HTERT RPE-1 (cell line): ENCODE results near the gene AJUBA.
"Not testable (repeated sequence)": the region's sequence is repeated elsewhere in the genome, so short reads cannot be mapped to it uniquely, and the experiment has no call there.

ENCODE experiments used
- in situ Hi-C: fragments of 300-500 bp; cut with MboI; formaldehyde crosslinking; loops from 4 replicates; pipeline ENCODE4 v1.14.3; 2020; ENCODE audit warnings: low sequenced_read_pairs

The AJUBA gene

DNA sequence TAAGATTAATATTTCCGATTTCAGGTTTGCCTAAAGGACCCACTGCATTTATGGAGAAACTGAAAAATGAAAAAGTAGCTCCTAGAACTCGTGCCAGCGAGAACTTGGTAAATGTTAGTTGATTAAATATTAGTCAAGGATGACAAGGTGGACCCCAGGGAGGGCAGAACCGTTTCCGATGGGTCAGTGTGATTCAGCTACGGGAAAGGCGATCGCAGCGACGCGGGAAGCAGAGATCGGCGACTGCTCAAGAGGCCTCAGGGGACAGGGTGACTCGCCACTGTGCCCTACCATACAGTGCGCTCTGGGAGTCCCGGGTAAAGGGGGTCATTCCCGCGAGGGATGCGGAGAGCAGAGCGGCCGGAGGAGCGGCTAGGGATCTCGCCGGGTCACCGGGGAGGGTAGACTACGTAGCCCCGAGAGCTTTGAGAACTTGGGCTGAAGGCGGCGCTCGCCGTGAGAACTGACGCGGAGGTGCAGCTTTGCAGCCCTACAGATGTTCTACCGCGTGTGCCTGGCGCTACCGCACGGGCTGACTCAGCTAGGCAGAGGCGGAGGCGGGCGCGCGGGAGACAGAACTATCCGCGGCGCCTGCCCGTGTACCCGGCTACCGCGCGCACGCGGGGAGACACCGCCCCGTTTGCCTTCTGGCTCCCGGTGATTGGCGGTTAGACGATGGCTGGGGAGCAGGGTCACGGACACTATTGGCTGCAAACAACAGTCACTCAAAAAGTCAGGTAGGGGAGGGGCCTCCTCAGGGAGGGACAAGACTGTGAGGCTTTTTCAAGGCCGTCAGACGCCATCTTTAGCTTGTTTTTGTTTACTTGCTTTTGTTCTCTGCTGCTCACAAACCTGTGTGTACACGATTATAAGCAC is 24.4 kb upstream of the AJUBA start:
- in situ Hi-C loops: no loop called here

DNA sequence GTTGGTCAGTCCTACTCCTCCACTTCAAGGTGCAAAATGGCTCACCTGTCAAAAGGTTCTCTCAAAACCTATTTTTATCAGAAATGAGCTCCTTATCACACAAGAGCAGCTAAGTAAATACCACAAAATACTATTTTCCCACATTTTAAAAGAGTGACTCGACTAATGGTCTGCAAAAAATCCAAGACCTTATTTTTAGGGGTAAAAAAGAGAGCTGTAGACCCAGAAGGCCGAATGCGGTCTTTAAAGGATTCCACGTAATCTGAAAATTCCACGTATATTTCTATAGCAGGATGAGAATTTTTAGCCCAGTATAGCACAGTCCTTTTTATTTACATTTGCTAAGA is 23.8 kb upstream of the AJUBA start:
- in situ Hi-C loops: no loop called here

DNA sequence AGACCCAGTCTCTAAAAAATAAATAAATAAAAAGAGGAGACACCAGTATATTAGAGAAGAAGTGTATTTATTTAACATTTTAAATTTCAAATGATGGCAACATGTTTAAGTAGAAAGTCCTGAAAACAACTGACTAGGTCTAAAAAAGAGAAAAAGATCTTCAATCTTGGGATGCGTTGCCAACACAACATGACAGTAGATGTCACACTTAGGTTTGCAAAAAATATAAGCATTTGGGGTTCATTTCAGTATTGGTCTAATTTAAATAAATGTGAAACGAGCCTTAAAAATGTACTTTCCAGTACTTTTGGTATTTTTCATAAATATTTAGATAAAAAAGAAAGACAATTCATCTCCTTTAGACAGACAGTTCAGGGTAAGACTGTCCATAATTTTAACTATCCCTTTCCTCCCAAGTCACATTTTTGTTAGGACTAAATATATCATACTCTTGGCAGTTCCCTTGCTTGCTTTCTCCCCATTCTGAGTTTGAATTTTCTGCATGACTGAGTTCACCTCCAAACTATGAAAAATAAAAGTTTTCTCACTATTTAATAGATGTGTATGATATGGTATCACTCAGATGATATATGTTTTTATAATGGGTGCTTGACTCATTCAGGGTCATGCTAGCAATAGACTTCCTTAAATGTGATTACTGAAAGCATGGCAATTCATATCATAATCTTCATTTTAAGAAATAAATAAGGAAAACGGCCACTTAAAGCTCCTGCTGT is 23.3 kb upstream of the AJUBA start:
- in situ Hi-C loops: no loop called here

DNA sequence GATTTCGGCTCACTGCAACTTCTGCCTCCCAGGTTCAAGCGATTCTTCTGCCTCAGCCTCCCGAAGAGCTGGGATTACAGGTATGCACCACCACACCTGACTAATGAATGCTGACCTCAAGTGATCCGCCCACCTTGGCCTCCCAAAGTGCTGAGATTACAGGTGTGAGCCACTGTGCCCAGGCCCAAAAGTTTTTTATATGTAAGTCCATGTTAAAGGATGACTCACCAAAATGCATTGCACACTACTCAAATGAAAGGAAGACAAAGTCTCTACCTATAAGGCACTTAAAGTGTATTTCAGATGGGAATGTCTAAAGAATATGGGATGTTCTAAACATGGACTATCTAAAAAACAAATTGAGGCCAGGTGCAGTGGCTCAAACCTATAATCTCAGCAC is 21.9 kb upstream of the AJUBA start:
- in situ Hi-C loops: not testable (repeated sequence)

DNA sequence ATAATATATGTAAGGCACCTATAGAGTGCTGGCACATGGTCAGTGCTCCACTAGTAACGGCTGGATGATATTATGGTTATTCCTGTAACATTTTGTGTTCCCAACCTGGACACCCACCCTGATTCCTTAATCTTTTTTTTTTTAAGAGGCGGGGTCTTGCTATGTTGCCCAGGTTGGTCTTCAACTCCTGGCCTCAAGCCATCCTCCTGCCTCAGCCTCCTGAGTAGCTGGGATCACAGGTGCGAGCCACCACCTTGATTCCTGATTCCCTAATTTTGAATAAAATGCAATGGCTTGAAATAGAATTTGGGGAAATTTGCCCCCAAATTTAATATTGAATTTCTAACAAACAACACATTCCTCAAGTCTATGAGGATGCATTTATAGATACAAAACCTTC is 20.2 kb upstream of the AJUBA start:
- in situ Hi-C loops: no loop called here

DNA sequence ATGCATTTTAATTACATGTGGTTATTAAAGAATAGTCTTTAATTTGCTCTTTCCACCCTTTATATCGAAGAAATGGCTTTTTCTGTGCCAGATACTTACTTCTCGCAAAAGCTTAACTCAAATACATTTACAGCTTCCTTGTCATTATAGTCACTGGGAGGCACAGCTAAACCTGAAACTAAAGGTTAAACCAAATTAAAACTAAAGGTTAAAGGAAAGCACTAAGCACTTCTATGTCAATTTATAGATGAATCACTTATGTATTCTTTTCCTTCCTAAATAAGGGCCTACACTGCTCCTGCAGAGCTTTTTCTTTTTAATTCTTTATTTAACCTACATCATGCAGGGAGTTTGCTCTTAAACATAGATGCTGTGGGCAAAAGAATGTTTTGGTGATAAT is 18.5 kb upstream of the AJUBA start:
- in situ Hi-C loops: no loop called here

DNA sequence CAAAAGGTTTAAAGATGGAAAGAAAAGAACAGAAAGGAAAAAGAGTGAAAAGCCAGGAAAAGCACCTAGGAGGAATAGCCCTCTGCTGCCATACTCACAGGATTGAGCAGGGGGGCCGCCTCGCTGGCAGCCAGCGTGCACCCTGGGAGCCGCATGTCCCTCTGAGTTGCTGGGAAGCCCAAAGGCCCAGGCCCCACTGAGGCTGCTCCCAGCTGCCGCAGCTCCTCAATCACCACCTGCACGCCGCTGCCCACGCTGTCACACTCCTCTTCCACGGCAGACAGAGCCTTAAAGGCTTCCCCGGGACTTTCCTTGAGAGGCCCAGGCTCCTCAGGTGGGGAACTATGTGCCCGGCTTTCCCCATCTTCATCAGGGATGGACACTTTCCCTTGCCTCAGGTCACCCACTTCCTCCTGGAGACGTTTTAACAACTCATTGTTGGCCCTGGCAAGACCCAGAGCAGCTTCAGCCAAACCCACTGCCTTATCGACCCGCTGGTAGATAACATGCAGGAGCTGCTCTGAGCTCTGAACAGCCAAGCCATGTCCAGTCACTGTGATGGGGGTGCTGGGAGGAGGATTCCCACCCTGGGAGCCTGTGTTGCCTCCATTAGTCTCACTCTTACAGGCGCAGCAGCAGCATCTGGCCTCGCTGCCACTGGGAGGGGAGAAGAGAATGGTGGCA is 16.1 kb upstream of the AJUBA start:
- in situ Hi-C loops: no loop called here

GRCh38 chr14:22997676-22998323 is 15.4 kb upstream of the AJUBA start:
- in situ Hi-C loops: no loop called here

DNA sequence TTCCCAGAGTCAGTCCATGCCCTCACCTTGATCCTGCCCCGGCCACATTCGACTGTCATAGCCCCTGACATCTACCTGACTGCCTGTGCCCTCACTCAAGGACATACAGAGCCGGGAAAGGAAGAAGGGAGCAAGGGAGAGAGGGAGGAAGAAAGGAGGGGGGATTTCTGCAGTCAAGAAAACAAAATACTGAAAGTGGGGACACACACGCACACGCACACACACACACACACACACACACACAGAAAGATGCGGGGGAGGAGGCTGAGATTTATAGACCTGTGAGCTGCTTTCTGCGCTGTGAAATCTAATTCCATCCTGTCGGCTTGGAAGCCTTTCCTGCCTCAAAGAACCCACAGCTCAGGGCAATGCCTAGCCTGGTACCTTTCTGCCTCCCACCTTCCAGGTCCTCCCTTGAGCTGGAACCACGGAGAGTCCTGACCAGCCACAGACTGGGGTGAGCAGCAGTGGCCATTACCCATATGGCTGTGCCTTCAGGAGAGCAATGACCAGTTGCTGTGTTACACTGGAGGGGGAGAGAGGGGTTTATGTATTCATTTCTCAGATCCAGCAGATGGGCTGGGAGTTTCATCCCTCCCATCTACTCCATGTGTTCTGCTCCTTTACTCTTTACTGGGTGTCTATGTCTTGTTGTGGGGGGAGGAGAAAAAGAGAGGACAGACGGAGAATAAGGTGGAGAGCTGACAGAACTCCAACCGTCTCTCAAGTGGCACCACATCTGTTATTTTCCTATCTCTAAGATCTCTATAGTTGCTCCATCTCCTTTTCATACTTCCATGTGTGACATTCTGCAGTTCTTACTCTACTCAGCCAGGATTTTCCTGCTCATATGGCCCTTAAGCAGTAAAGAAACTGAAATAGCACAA is 14.7 kb upstream of the AJUBA start:
- in situ Hi-C loops: no loop called here

DNA sequence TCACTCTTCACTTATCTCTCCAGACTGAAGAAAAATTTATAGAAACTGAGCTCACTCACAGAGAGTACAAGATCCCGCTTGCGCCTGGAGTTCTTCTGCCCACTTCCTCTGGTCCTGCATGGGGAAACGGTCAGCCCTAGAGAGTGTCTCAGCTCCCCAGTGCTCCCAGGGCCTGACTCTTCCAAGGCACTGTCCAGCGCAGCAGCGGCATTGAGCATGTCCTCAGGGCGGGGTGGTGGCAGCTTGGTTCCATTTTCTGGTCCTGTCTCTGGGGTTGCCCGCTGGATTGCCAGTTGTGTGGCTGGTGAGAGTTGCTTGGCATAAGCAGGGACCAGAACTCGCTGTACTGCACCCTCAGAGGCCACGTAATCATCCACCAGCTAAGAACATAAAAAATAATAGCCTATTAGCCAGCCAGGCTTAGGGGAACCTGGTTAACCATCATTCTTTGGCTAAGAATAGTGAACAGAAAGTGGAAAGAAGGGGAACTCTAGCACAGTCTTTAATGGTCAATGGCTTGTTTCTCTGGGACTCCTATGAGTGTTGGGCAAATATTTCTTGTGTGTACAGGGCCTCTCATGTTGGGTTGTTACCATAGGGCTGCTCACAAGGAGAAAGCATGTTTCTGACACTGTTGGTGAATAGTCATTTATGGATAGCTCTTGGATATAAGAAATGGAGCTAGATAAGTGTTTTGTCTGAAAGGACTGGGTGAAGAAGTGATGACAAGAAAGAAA is 13.7 kb upstream of the AJUBA start:
- in situ Hi-C loops: no loop called here

GRCh38 chr14:22994762-22995275 is 12.5 kb upstream of the AJUBA start:
- in situ Hi-C loops: no loop called here

GRCh38 chr14:22993517-22993916 is 11.2 kb upstream of the AJUBA start:
- in situ Hi-C loops: no loop called here

GRCh38 chr14:22991852-22992251 is 9.5 kb upstream of the AJUBA start:
- in situ Hi-C loops: no loop called here

GRCh38 chr14:22987291-22987690 is 4.9 kb upstream of the AJUBA start:
- in situ Hi-C loops: no loop called here

- in situ Hi-C loops: no loop called here
Observed at GRCh38 chr14:22986508-22987054, 4.2 kb upstream of the AJUBA start.

- in situ Hi-C loops: no loop called here
Observed at GRCh38 chr14:22985894-22986507, 3.6 kb upstream of the AJUBA start.

- in situ Hi-C loops: no loop called here
Observed at GRCh38 chr14:22984959-22985658, 2.8 kb upstream of the AJUBA start.

DNA sequence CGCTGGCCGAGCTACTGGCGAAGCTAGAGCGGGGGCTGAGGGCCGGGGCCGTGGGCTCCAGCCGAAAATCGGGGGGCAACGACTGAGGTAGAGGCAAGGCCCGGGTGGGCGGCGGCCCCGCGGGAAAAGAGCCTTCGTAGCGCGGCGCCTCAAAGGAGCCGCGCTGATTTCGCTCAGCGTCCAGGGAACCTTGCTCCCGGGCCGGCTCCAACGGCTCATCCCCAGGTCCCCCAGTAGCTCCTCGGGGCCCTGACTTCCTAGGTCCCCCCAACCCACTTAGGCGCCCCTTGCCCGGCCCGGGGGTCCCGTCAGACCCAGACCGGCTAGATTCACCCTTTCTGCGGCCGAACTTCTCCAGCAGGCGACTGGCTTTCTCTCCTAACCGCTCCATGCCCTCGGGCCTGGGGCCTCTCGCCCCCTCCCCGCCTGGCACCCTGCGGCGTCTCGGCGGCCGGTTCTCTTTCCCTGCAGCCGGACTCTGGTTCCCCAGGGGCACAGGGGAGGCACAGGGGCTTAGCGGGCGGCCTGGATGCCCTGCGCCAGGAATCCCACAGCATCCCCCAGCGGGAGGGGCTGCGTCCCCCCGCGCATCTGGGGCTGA is 375 bp downstream of the AJUBA start:
- in situ Hi-C loops: no loop called here
